Activated gamma-delta T cell treated with anti-CD3 and anti-CD28 coated beads, Interleukin-2, amount 50 U/mL, for 16 hours (primary cell): Measurements from ENCODE around the gene OLFM1.
"Not testable (repeated sequence)": the region's sequence is repeated elsewhere in the genome, so short reads cannot be mapped to it uniquely, and the experiment has no call there.

Source experiments
- DNase-seq: peaks from one replicate; pipeline ENCODE4 v3.0.0-alpha.2; 2020; ENCODE audit warnings: low read depth

Gene OLFM1

DNA sequence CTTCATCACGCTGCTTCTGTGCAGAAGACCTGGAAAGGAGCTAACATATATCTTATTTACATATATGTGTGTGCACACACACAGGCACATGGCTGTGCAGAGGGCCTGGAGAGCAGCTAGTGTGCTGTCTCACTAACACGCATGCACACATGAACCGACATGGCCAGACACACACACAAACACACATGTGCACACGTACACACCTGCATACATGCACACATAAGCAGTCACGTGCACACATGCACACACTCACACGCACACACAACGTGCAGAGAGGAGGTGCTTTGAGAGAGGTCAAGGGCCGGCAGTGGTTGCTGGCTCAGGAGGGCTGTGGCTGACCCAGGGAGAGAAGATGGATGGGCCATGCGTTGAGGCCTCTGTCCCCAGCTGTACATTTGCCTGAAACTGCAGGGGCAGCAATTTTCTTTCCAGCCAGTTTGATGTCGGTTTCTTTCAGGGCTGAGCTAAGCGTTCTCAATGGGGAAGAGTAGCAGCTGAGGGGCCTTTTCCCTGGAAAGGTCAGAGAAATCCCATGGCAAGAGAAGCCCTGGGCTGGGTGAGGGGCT is 66.7 kb downstream of the OLFM1 start:
- no peak for DNase-seq

GRCh38 chr9:135155396-135155795 is 67.9 kb downstream of the OLFM1 start:
- no peak for DNase-seq

GRCh38 chr9:135156525-135157510 is 69.3 kb downstream of the OLFM1 start:
- DNase-seq = no peak

GRCh38 chr9:135157856-135158563 is 70.5 kb downstream of the OLFM1 start:
- no peak for DNase-seq

DNA sequence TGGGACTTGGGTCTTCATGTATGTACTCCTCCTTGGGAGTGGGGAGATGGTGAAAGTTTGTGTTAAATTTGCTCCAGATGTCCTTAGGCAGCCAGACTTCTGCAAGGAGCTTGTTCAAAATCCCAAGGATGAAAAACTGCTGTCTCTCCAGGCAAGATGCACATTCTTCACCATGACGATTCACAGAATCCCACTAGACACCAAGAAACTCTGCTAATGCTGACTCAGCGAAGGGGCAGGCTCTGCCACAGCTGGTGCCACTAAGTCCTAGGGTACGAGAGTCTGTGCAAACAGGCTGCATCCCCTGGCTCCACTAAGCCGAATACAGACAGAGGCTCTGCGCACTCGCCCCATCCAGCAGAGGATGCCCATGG is 71.1 kb downstream of the OLFM1 start:
- DNase-seq = no peak

GRCh38 chr9:135159801-135160200 is 72.3 kb downstream of the OLFM1 start:
- DNase-seq = no peak

- no peak for DNase-seq
These were observed 73.4 kb downstream of the OLFM1 start for GRCh38 chr9:135160862-135161261.

GRCh38 chr9:135162599-135162998 is 75.1 kb downstream of the OLFM1 start:
- not testable (repeated sequence) for DNase-seq

DNA sequence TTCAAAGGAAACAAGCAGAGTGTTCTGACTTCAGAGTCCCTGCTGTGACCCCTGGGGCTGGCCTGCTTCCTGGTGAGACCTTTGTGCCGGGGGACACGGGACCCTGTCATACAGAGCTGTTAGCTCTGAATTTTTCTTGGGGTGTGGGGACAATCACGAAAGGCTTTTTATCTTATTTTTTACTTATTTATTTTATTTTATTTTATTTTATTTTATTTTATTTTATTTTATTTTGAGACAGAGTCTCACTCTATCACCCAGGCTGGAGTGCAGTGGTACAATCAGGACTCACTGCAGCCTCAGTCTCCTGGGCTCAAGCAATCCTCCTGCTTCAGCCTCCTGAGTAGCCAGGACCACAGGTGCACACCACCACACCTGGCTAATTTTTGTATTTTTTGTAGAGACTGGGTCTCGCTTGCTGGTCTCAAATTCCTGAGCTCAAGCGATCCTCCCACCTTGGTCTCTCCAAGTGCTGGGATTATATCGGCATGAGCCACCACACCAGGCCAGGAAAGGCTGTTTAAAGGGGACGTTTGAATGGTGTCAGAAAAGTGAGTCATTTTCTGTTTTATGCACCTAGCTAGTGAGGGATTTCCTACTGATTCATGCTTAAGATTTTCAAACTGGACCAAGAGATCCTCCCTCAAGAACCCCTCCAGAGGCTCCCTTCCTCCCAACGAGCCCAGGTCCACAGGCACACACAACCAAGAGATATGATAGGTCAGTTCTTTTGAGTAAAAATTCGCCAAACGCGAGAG is 75.7 kb downstream of the OLFM1 start:
- DNase-seq = no peak

DNA sequence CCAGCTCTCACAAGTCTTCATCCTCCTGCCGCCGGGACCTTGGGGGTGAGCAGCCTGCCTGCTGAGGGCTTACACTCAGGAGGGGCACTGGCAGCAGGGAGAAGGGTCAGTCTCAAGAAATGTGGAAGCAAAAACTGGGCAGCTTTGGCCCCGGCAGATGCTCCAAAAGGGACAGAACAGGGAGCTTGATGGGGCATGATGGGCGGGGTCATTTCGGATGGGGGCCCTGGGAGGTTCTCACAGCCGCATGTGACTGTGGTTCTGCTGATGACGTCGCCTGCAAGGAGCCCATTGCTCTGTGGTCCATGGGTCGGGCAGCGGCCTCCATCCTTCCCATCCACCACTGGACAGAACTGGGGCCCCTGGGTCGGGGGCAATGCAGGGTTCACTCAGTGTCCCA is 76.6 kb downstream of the OLFM1 start:
- DNase-seq = no peak

DNA sequence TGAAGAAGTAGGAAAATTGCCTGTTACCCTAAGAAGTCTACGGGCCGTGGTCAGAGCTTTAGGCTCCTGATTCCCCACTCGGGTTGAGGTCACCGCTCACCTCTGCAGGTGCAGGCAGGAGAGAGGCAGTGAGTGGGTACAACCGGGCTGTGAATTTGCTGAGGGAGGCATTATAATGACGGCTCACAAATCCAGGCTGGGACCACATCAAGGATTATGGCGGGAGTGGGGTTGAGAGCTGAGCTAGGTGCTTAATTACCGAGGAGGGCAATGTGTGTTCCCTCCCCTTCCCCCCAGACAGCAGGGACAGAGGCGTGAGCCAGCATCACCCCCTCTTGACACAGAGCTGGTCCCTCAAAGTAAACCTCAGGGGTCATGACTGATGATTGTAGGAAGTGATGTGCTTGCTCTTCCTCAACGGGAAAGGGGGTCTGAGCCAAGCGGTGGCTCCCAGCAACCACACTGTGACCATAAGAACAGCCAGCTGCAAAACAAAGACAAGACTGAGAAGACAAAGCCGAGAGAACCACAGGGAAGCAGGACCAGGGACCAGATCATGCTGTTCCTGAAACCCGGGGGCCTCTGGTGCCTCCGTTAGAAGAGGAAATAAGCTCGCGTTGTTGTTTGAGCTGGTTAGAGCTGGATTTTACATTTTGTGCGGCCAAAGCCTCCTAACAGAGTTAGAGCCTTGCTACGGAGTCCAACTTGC is 77.7 kb downstream of the OLFM1 start:
- no peak for DNase-seq

- DNase-seq = no peak
These were observed 78.5 kb downstream of the OLFM1 start for GRCh38 chr9:135165756-135166519.

DNA sequence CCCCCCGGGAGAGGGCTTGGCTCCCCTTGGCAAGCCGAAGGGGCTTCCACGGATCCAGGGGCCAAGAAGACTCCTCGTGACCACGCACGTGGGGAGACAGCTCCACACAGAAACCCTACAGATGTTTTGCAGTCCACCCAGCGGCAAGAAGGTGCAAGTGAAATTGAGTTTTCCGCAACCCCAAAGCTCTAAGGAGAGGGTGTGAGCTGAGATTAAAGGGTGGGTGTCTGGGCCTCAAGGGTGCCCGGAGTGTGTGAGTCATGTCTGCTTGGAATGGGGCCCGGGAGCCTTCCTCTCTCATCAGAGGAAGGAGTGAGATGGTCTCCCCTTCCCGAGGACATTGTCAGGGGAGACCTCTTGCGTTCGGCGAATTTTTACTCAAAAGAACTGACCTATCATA is 79.1 kb downstream of the OLFM1 start:
- DNase-seq = no peak

- DNase-seq = no peak
These were observed 79.9 kb downstream of the OLFM1 start for GRCh38 chr9:135167356-135167755.

- no peak for DNase-seq
These were observed 80.6 kb downstream of the OLFM1 start for GRCh38 chr9:135167849-135168655.

DNA sequence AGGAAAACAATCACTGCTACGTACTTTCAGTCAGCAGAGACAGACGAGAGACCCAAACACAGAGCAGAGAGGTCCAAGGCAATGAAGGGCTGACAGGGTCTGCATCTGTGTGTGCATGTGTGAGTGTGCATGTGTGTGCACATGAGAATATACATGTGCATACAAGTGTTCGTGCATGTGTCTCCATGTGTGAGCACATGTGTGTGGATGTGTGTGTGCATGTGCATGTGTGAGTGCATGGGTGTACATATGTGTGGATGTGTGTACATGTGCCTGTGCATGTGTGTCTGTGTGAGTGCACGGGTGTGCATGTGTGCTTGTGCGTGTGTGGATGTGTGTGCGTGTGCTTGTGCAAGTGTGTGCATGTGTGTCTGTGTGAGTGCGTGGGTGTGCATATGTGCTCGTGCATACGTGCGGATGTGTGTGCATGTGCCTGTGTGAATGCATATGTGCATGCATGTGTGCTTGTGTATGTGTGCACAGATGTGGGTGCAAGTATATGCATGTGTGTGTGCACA is 82.3 kb downstream of the OLFM1 start:
- no peak for DNase-seq

GRCh38 chr9:135170535-135170934 is 83.1 kb downstream of the OLFM1 start:
- DNase-seq = no peak
